Kidney (tissue), 14 donors: ENCODE results near the gene CCDC107. TPM values are rescaled to one million over a fixed set of nuclear protein-coding genes. Genes with fewer than 3 reads are reported as not detected.
"Not testable (repeated sequence)": the region's sequence is repeated elsewhere in the genome, so short reads cannot be mapped to it uniquely, and the experiment has no call there.

Source experiments
- DNase-seq, 5 donors: peaks; one replicate each; pipeline ENCODE4 v3.0.0-alpha.2; 2013 to 2020
- FAIRE-seq: peaks from 2 replicates; lab custom pipeline; 2012; peaks lifted over from hg19 to GRCh38; lab: Jason Lieb, UNC
- H3K27ac ChIP-seq, 2 donors: one replicate each; pipeline ENCODE4 v1.7.0; 2013; ENCODE audit warnings: low read depth in 2 of 2, low read length in 2 of 2, inconsistent platforms in 1 of 2
- H3K27me3 ChIP-seq: one replicate; pipeline ENCODE4 v1.7.1; 2013; ENCODE audit warnings: low read length, inconsistent platforms; ENCODE audit not compliant: control insufficient read depth, insufficient read depth
- H3K36me3 ChIP-seq, 3 donors: one replicate each; pipeline versions ENCODE4 v1.7.0 to v1.7.1; 2013; ENCODE audit warnings: low read length in 3 of 3, control low read depth in 1 of 3, inconsistent platforms in 1 of 3; ENCODE audit not compliant: insufficient read depth in 3 of 3, control insufficient read depth in 2 of 3
- H3K4me1 ChIP-seq, 3 donors: one replicate each; pipeline versions ENCODE4 v1.7.0 to v1.7.1; 2013; ENCODE audit warnings: low read length in 3 of 3, inconsistent platforms in 1 of 3, low read depth in 1 of 3; ENCODE audit not compliant: control insufficient read depth in 2 of 3, insufficient read depth in 2 of 3
- H3K4me3 ChIP-seq, 3 donors: one replicate each; pipeline versions ENCODE4 v1.7.0 to v1.8.1; 2013; ENCODE audit warnings: low read length in 3 of 3, control low read depth in 1 of 3, inconsistent platforms in 1 of 3
- H3K9ac ChIP-seq, 3 donors: one replicate each; pipeline versions ENCODE4 v1.7.0 to v1.7.1; 2013; ENCODE audit warnings: low read length in 3 of 3, control low read depth in 1 of 3, inconsistent platforms in 1 of 3
- H3K9me3 ChIP-seq, 3 donors: one replicate each; pipeline versions ENCODE4 v1.7.0 to v1.7.1; 2013; ENCODE audit warnings: low read length in 3 of 3, control low read depth in 1 of 3, inconsistent platforms in 1 of 3; ENCODE audit not compliant: control insufficient read depth in 2 of 3, insufficient read depth in 1 of 3
- CTCF ChIP-seq: IDR thresholded peaks from 3 replicates; pipeline ENCODE4 v1.5.1; 2012; ENCODE audit warnings: mild to moderate bottlenecking, moderate library complexity, borderline replicate concordance; ENCODE audit not compliant: insufficient read depth; ENCODE audit errors: extremely low read depth
- intact Hi-C: fragments of 100-400 bp; cut with DNase I; formaldehyde crosslinking; loops from one replicate; pipeline ENCODE4 v1.11.1; 2022
- polyA plus RNA-seq: library from polyadenylated mRNA; stranded (reverse); fragments of 350-450 nt; fragmentation: Illumina TruSeq; extraction: RNeasy Lipid Tissue Mini Kit (QIAGEN cat#74804); gene quantifications from one replicate; pipeline ENCODE4 v1.2.3, GENCODE V29; 2014; ENCODE audit warnings: low read depth, low replicate concordance; ENCODE audit not compliant: insufficient read depth
- total RNA-seq: library from RNA; stranded (reverse); fragmentation: NEBNext Ultra II Directional; extraction: Animal tissue kit (Norgen Biotek cat#: 25700); gene quantifications from one replicate; pipeline ENCODE4 v1.2.1, GENCODE V29; 2021
- donor health status: control.
- donor health status: control.
- donor health status: control.
- donor health status: control.
- donor health status: control.
- donor health status: DM: yes; HTN: yes; CAD: no.
- donor health status: Normal renal cell carcinoma (clear cell type).

The CCDC107 gene
- total and polyA plus RNA-seq, 2 donors from 2014 or later, result 26.8 to 52.3 TPM

- Histone ChIP-seq H3K36me3 (no peaks in the 10 kb centered on the region), H3K27ac (no peak overlapping the region), H3K9ac (no peak overlapping the region), H3K27me3 (no peaks in the 10 kb centered on the region), H3K9me3 (no peaks in the 10 kb centered on the region), H3K4me3 (no peak overlapping the region), H3K4me1 (peaks cover 0 to 8% (median 0%) of the 10 kb centered on the region in 3 donors)
- intact Hi-C loops, result no loop called here
- FAIRE-seq, result no peak
- DNase-seq, result no peak
- TF ChIP-seq CTCF, result no peak
Observed at GRCh38 chr9:35639631-35640030, 18.5 kb upstream of the CCDC107 start.

- FAIRE-seq, H3K27me3 ChIP-seq, H3K36me3 ChIP-seq, intact Hi-C loops, H3K9me3 ChIP-seq, DNase-seq, H3K4me1 ChIP-seq, H3K4me3 ChIP-seq, H3K27ac ChIP-seq, H3K9ac ChIP-seq: not testable (repeated sequence)
Observed at GRCh38 chr9:35640431-35640830, 17.7 kb upstream of the CCDC107 start.

GRCh38 chr9:35641478-35641877, 16.6 kb upstream of the CCDC107 start:
- H3K27ac ChIP-seq, H3K36me3 ChIP-seq, FAIRE-seq, H3K9ac ChIP-seq, H3K4me3 ChIP-seq, intact Hi-C loops, H3K4me1 ChIP-seq, H3K9me3 ChIP-seq, H3K27me3 ChIP-seq, DNase-seq: not testable (repeated sequence)

GRCh38 chr9:35643046-35643445, 15.0 kb upstream of the CCDC107 start:
- no peaks in the 10 kb centered on the region for H3K36me3 ChIP-seq
- no peak for DNase-seq
- TF ChIP-seq CTCF, result no peak
- H3K9ac ChIP-seq, result no peak overlapping the region
- H3K9me3 ChIP-seq, result no peaks in the 10 kb centered on the region
- no peak overlapping the region for H3K4me3 ChIP-seq
- H3K27ac ChIP-seq, result no peak overlapping the region
- no peaks in the 10 kb centered on the region for H3K27me3 ChIP-seq
- intact Hi-C loops, result no loop called here
- no peak for FAIRE-seq
- H3K4me1 ChIP-seq, result peaks cover 0 to 3% (median 0%) of the 10 kb centered on the region in 3 donors

- Histone ChIP-seq H3K27ac (peak overlapping the region; percentile 88), H3K4me3 (peak overlapping the region; percentile 74 to 97 (median 84)), H3K9ac (peak overlapping the region; percentile 38 to 83 (median 68))
- DNase-seq, H3K36me3 ChIP-seq, FAIRE-seq, H3K9me3 ChIP-seq, intact Hi-C loops, H3K27me3 ChIP-seq, H3K4me1 ChIP-seq: not testable (repeated sequence)
Observed at GRCh38 chr9:35645736-35646135, 12.4 kb upstream of the CCDC107 start.
